ENCODE measurements around the gene SYNE4.

SYNE4 gene

DNA sequence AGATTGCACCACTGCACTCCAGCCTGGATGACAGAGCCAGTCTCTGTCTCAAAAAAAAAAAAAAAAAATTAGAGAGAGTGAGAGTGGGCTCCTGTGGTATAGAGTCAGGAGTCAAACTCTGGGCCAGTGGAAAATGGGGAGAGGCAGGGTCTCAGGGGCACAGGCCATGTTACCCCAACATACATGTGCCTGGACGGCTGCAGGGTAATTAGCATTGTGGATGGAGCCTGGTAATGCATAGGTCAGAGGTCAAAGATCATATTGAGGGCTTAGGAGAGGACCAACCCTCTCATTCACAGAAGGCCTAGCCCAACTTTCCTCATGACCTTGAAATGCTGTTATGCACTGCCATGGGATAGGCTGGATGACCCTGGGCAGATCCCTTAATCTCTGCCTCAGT is 16.9 kb upstream of the SYNE4 start:
- DNase-seq (ENCODE audit: low spot score): no peak

DNA sequence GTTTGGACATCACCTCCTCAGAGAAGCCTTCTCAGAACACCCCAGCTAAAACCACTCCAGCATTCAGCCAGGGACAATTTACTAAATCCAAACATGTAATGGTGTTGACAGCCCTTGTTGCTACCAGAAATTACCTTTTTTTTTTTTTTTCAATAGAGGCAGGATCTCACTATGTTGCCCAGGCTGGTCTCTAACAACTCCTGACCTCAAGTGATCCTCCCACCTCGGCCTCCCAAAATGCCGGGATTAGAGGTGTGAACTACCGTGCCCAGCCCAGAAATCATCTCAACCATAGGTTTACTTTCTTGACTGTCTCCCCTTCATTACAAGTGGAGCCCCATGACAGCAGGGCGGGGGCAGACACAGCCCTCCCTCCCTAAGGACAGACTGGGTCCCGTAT is 14.8 kb upstream of the SYNE4 start:
- DNase-seq (ENCODE audit: low spot score): no peak

DNA sequence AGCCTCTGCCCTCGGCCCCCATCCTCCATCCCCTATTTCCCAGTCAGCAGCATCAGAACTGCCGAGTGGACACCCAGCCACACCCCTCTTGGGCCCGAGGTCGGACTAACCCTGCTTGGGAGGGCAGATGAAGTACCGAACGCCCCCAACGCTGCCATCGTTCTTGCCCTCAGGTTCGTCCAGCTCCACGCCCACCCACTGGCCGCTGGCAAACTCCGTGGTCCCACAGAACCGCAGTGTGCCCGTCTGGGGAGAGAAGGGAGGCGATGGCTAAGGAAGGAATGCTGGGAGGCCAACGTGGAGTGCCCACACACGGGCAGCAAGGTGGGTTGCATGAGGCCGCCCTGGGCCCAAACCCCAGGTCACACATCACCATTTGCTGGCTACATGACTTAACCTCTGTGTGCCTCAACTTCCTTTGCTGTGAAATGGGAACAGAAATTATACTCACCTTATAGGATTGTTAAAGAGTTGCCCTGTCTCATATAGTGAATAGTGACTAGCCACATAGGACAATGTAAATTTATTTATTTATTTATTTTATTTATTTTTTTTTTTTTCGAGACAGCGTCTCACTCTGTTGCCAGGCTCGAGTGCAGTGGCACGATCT is 10.6 kb upstream of the SYNE4 start:
- DNase-seq (ENCODE audit: low spot score): no peak

DNA sequence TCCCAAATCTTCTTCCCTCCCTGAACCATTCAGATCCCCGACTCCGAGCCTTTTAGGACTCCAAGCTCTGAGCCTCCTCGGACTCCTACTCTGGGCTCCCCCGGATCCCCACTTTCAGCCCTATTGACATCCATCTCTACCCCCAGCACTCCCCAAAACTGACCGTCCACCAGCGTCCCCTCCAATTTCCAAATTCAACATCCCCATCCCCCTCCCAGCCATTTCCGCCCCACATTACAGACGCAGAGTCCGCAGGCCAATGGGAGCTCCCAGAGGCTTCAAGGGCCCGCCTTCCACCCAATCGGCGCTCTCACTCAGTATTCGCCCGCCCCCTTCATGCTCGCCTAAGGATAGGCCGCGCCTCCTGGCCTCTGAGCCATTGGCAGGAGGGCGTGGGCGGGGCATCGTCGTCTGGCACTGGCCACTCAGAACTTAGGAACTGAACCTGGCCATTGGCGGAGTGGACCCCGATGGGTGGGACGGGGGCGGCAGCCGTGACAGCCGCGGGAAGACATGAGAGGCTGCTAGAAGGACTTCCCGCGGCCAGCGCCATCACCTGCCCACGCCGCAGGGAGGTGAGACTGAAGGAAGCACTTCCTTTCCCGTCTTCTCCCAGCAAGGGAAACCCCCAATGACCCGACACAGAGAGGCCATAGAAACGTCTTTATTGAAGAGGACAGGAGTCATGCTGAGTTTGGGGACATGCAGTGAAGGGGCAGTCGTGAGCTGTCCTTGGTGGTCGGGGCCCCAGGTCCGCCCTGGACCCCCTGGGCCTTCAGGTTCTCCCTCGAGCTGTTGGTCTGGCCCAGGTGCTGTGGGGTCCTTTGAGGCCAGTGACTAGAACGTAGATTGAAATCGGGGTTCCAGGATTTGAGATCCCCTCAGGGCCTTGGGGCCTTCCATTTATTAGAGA is 5.7 kb upstream of the SYNE4 start, which contains the start of gene ALKBH6:
Gene ALKBH6 (minus strand): TSS at position 202 of the 913 bp plus-strand sequence. CDS start 816 bp downstream, outside the sequence.
- DNase-seq (ENCODE audit: low spot score): peak; percentile 99

DNA sequence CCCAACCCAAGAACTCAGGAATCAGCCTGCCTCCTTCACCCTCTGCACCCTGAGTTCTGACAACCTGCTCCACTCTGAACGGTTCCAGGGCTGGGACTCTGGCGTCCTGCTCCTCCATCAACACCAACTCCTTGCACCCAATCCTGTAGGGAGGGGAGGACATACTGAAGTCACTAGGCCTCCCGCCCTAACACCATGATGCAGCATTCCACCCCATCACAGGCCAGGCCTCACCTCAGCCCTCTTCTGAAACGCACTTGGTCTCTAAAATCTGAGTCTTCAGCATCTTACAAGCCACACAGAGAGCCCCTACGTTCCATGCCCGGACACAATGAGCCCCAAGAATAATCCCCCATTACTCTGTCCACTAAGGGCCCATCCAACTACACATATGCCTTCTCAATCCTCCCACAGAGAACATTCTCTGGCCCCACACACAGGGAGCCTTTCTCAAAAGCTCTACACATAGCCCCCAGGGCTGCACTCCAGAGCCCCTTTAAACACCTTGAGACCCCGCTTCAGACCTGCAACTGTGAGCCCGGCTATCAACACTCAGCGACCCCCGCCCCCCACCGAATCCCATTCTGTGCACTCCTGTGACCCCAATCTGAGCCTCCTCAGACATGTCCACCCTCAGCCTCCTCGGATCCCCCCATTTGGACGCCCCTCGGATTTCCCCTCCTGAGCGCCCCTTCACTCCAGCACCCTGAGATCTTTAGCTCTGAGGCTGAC is 4.8 kb upstream of the SYNE4 start:
- no peak for DNase-seq (ENCODE audit: low spot score)

DNA sequence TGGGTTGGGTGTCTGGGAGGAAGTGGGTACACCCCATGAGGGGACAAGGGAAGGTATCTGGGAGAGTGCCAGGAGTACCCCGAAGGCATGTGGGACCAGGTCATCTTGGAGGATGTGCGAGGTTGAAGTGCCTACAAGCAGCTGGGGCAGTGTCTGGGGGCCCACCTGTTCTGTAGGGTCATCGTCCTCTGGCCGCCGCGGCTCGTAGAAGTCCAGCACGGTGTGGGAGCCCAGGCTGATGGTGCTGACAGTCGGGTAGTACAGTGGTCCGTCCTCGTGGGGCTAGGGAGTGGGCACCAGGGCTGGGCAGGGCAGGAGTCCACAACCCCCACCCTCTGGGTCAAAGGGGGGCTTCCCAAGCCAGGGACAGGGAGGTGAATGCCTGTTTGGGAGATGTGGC is 1.8 kb upstream of the SYNE4 start:
- no peak for DNase-seq (ENCODE audit: low spot score)

DNA sequence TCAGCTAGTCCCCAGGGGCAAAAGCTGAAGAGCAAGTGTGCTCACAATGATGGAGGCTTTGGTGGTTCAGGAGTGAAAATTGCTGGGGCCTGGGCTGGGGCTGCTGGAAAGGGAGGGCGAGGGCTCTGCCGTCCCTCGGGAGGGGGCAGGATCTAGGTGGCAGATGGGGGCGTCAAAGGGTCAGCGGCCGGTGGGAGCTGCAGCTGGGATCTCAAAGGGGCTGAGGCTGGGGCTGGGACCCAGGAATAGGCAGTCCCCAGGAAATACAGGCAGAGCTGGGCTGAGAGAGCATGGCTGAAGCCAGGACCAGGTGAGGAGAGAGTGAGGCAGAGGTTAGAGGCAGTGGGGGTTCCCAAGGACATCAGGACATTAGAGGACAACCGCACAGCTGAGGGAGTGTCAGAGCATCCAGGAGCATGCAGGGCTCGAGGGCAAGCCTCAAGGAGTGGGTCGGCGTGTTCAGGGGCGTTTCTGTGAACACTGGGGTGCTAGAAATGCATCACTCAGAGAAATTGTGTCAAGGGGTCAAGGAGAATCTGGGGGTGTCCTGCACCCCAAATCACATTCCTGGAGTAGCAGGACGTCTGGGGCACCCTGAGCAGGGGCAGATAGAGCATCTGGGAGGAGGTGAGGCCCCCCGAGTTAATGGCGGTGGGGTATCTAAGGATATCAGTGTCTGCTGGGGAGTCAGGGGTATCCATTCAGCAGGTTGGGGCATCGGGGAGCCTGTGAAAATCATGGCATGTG is 1.2 kb upstream of the SYNE4 start:
- DNase-seq (ENCODE audit: low spot score): no peak

DNA sequence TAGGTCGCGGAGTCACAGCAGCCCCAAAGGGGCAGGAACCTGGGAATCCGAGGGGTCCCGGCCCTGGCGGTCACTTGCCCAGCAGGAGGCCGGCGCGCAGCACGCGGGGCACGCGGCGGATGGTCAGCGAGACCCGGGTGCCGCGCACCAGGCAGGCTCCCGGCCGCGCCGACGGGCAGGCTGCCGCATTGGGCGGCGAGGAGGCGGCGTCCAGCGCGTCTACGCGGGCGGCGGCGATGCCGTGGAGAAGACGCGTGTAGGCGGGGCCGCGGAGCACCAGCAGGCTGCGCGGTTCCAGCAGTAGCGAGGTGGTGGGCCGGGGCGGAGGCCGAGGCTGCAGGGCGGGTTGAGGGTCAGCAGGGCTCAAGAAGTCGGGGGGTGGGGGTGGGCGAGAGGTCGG is 607 bp upstream of the SYNE4 start:
- peak; percentile 51 for DNase-seq (ENCODE audit: low spot score)

DNA sequence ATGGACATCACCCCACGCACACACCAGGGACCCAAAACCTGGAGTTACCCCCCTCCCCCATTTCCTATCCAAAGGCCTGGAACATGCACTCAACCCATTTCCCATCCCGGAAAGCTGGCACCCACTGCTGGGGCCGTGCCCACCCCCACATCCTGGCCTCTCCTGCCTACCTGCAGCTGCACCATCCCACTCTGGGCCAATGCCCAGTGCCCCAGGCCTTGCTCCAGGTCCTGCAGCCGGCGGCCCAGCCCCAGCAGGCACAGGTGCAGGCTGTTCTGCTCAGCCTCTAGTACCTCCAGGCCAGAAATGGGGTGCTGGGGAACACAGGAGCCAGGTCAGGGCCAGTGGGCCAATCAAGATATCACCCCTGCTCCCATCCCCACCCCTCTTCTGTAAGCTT is 1.7 kb downstream of the SYNE4 start:
- DNase-seq (ENCODE audit: low spot score): no peak

DNA sequence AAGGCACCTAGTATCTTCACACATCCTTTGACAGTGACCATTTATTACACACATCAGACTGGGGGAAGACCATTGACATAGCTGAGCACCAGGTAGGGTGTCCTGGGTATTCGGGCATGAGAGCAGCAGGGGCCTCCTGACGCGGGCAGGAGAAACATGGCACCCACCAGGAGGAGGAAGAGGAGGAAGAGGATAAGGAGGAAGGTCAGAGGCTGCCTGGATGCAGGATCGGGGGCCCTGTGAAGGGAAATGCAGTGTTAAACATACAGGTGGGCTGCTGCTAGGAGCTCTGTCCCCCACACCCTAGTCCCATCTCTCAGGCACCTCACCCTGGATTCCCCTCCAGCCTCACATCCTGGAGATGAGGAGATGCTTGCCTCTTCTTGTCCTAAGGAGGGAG is 5.3 kb downstream of the SYNE4 start:
- no peak for DNase-seq (ENCODE audit: low spot score)

DNA sequence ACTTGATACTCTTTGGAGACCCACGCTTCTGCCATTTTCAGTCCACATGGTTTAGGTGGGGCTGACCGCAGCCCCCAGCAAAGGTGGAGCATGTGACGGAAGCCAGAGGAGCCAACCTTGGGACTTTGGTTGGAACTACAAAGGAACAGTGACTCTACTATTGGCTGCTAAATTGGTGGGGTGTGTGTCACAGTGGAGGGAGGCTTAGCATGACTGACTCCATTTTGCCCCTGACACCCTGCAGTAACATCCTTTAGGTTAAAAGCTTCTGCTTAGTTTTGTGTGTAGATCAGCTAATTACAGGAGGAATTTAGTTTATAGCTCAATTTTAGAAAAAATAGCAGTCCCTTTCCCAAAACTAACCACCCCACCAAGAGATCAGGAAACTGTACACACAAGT is 7.0 kb downstream of the SYNE4 start:
- no peak for DNase-seq (ENCODE audit: low spot score)

DNA sequence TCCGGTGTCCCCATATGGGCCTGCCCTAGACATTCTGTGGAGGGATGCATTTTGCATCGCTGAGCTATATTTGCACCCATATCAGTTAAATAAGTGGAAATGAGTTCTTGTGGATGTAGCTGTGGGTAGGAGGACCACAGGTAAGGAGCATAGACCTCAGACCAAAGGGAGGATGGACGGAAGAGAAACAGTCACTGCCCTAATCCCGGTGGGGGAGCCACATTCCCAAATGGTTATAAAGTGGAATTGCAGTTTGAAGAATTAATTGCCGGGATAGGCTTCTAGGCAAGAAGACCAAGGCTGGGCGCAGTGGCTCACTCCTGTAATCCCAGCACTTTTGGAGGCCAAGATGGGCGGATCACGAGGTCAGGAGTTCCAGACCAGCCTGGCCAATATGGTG is 11.8 kb downstream of the SYNE4 start:
- DNase-seq (ENCODE audit: low spot score): no peak

DNA sequence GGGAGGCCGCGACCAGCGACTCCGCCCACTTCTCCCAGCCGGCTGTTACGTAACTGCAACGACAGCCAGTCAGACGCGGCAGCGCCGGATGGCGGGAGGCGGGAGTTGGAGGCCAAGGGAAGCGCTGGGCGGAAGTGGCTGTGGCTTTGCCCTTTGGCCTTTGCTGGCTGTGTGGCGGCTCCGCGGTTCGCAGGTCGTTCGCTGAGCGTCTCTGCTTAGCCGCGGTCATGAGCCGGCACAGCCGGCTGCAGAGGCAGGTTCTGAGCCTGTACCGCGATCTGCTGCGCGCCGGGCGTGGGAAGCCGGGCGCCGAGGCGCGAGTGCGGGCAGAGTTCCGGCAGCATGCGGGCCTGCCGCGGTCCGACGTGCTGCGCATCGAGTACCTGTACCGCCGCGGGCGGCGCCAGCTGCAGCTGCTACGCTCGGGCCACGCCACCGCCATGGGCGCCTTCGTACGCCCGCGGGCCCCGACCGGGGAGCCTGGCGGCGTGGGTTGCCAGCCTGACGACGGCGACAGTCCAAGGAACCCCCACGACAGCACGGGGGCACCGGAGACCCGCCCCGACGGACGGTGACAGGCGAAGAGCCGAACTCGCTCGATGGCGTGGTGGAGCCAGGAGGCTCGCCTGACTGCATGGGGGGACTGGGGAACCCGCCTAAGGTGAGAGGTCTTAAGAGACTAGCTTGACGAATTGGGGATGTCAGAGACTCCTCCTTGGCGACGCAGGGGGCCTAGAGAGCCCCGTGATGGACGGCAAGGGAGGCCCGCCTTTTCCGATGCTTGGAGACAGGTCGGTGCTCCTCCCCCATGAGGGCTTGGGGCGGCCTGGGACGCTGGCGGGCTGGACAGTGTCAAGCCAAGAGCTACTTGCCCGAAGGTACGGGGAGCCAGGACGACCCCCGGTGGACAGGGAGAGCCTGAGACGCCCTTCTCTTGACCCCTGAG is 13.3 kb downstream of the SYNE4 start, which contains the start of gene SDHAF1:
Gene SDHAF1 (plus strand): TSS at position 141 of the 946 bp plus-strand sequence. CDS start 87 bp downstream, at position 228.
- DNase-seq (ENCODE audit: low spot score): peak; percentile 96

DNA sequence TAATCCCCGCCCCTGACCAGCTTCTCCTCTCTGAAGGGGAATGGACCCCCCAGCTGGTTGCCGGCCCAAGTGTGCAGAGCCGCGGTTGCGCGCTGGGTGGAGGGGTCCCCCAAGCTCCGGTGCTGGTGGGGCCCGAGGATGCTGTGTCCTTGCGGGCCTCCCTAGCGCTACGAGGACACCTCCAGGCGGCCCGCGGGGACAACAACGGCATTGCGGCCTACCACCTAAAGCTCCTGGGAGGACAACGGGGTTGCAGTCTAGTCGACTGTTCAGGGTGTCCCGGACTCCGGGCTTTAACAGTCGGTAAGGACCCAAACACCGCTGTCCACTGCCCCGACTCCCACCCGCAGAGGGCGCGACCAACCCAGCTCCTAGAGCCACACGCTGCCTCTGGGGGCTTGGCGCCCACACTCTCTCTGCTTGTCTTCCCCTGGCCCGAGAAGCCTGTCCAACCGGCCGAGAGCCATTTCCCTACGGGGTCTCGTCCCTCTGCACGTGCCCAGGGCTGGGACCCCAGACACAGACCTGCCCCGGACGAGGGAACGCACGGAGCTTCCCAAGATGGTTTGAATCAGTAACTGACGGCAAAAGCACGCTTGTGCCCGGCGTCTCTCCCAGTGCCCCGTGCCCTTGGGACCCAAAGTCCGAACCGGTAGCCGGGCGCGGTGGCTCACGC is 14.6 kb downstream of the SYNE4 start:
- DNase-seq (ENCODE audit: low spot score): no peak

DNA sequence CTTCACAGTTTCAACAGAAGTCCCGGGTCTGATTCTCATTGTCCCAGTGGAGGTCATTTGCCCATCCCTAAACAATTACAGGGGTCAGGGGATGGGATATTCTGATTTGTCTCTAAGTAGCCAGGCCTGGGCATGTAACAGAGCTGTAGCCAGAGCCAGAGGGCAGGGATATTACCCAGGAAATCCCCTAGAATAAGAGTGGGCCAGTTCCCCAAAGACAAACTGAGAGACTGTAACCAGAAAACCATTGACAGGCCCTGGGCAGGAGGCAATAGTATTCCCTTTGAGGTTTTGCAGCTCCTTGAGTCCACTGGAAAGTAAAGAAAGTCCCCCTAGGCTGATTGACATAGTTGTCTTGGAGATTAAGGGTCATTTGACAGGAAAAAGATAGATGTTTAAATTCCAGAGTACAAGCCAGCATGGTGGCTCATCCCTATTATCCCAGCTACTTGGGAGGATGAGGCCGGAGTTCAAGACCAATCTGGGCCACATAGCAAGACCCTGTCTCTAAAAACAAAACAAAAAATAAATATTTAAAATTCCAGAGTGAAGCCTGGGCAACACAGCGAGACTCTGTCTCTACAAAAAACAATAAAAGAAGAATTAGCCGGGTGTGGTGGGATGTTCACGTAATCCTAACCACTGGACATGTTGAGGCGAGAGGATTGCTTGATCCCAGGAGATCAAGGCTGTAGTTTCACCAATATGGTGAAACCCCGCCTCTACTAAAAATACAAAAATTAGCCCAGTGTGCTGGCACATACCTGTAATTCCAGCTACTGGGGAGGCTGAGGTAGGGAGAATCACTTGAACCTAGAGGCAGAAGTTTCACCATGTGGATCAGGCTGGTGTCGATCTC is 15.5 kb downstream of the SYNE4 start:
- DNase-seq (ENCODE audit: low spot score): no peak

DNA sequence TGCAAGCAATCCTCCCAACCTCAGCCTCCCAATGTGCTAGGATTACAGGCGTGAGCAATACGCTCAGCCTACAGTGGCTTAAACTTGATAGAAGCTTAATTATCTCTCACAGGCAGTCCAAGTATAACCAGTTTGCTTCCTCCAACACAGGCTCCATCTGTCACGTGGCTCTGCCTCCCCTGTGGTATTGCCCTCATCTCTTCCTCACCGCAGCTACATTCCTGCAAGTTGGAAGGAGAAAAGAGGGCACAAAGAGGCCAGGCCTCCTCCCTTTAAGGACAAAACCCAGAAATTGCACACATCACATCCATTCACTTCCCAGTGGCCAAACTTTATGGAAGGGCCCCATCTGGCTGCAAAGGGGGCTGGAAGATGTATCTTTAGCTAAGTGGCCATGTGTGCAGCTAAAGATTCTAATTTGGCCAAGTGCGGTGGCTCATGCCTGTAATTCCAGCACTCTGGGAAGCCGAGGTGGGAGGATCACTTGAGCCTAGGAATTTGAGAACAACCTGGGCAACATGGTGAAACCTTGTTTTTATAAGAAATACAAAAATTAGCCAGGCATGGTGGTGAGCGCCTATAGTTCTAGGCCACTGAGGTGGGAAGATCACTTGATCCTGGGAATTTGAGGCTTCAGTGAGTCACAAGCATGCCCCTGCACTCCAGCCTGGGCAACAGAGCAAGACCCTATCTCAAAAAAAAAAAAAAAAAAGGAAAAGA is 16.7 kb downstream of the SYNE4 start:
- DNase-seq (ENCODE audit: low spot score): no peak

DNA sequence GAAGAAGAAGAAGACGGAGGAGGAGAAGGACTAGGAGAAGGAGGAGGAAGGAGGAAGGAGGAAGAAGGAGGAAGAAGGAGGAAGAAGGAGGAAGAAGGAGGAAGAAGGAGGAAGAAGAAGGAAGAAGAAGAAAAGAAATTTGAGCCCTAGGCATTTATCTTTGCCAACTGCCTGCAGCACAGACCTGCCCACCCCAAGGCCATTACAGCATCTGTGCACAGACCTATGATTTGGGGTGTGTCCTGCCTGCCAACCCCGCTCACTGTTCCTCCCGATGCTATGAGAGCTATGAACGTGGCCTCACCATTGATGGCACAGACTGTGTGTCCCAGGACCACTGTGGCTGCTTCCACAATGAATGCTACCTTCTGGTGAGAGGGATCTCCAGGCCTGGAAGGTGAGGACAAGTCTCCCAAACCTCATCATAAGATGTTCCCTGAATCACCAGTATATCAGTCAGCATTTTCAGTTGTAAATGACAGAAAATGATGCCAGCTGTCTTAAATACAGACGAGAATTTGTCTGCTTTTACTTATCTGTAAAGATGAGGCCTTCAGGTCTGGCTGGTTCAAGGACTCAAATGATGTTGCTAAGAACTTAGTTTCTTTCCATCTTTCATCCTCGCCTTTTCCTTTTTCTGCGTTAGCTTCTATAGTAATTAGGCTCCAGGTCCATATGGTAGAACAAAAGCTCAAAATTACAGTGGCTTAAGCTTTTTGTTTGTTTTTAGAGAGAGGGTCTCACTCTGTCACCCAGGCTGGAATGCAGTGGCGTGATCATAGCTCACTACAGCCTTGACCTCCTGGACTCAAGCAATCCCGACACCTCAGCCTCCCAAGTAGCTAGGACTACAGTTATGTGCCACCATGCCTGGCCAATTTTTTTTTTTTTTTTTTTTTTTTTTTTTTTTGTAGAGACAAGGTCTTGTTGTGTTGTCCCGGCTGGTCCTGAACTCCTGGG is 17.6 kb downstream of the SYNE4 start:
- no peak for DNase-seq (ENCODE audit: low spot score)
